GM23248 (cell line): ENCODE data around the gene PAPPA. TPM values are rescaled to one million over a fixed set of nuclear protein-coding genes. Genes with fewer than 3 reads are reported as not detected.
A peak's percentile ranks its signal among the peaks of the same experiment; 100 is the strongest.

ENCODE experiments used
- DNase-seq: peaks from one replicate; pipeline ENCODE4 v3.0.0-alpha.2; 2015
- H2AFZ ChIP-seq: fragments of 200-600 bp; sonication (generic); 2 replicates; pipeline ENCODE4 v1.6.1; 2016; ENCODE audit warnings: antibody characterized with exemption
- H3F3A ChIP-seq: fragments of 200-600 bp; sonication (generic); 2 replicates; pipeline ENCODE4 v1.6.1; 2016; ENCODE audit warnings: mild to moderate bottlenecking, antibody characterized with exemption, mixed run types; ENCODE audit not compliant: insufficient read depth
- H3K27ac ChIP-seq: fragments of 200-600 bp; sonication (generic); 2 replicates; pipeline ENCODE4 v1.5.1; 2016; ENCODE audit warnings: mild to moderate bottlenecking
- H3K27me3 ChIP-seq: fragments of 200-600 bp; sonication (generic); replicated peaks from 2 replicates; pipeline ENCODE4 v1.6.1; 2016; ENCODE audit warnings: mild to moderate bottlenecking; ENCODE audit not compliant: insufficient read depth
- H3K36me3 ChIP-seq: fragments of 200-600 bp; sonication (generic); 2 replicates; pipeline ENCODE4 v1.6.1; 2016; ENCODE audit warnings: low read depth, mild to moderate bottlenecking
- H3K4me1 ChIP-seq: fragments of 200-600 bp; sonication (generic); 2 replicates; pipeline ENCODE4 v1.6.1; 2016; ENCODE audit warnings: mild to moderate bottlenecking; ENCODE audit not compliant: insufficient read depth
- H3K4me2 ChIP-seq: fragments of 200-600 bp; sonication (generic); one replicate; pipeline ENCODE4 v1.6.1; 2016; ENCODE audit warnings: mild to moderate bottlenecking; ENCODE audit not compliant: unreplicated experiment
- H3K4me3 ChIP-seq: fragments of 200-600 bp; sonication (generic); 2 replicates; pipeline ENCODE4 v1.5.1; 2016; ENCODE audit warnings: mild to moderate bottlenecking
- H3K79me2 ChIP-seq: fragments of 200-600 bp; sonication (generic); 2 replicates; pipeline ENCODE4 v1.6.1; 2016; ENCODE audit warnings: mild to moderate bottlenecking; ENCODE audit not compliant: insufficient read depth
- H3K9ac ChIP-seq: fragments of 200-600 bp; sonication (generic); 2 replicates; pipeline ENCODE4 v1.6.1; 2016; ENCODE audit warnings: mild to moderate bottlenecking
- H3K9me2 ChIP-seq: fragments of 200-600 bp; sonication (generic); 2 replicates; pipeline ENCODE4 v1.6.1; 2016; ENCODE audit warnings: mixed run types, mild to moderate bottlenecking, moderate library complexity; ENCODE audit not compliant: insufficient read depth
- H3K9me3 ChIP-seq: fragments of 200-600 bp; sonication (generic); one replicate; pipeline ENCODE4 v1.6.1; 2017; ENCODE audit warnings: low read depth
- H4K20me1 ChIP-seq: fragments of 200-600 bp; sonication (generic); 2 replicates; pipeline ENCODE4 v1.6.0; 2016; ENCODE audit not compliant: insufficient read depth
- EZH2 ChIP-seq: fragments of 200-600 bp; sonication (generic); IDR thresholded peaks from 2 replicates; pipeline ENCODE4 v1.6.1; 2018; ENCODE audit warnings: antibody characterized with exemption, mild to moderate bottlenecking; ENCODE audit not compliant: insufficient read depth, poor library complexity, severe bottlenecking
- EZH2phosphoT487 ChIP-seq: fragments of 200-600 bp; sonication (generic); IDR thresholded peaks from 2 replicates; pipeline ENCODE4 v1.6.1; 2018; ENCODE audit warnings: antibody characterized with exemption, moderate library complexity, mild to moderate bottlenecking, low read depth; ENCODE audit not compliant: insufficient read depth
- WGBS, 2 experiments: methylation state at CpG; one replicate each; pipeline ENCODE4 v1.1.6; 2015 to 2017; ENCODE audit warnings: low lambda C conversion rate in 2 of 2, low coverage in 1 of 2; ENCODE audit errors: missing lambda C conversion rate in 2 of 2; 5-methylcytosine and 5-hydroxymethylcytosine counted together
- in situ Hi-C: fragments of 300-500 bp; cut with MboI; formaldehyde crosslinking; loops from 2 replicates; pipeline ENCODE4 v1.15.0; 2020
- polyA plus RNA-seq: library from polyadenylated mRNA; unstranded; fragments of >200 nt; fragmentation: Nextera tagmentation; extraction: Ambion mirVana; gene quantifications from 2 replicates; pipeline ENCODE4 v1.2.1, GENCODE V29; 2016
- total RNA-seq: library from RNA; depleted of rRNA; stranded (reverse); fragments of >200 nt; shearing (Covaris generic); gene quantifications from 2 replicates; pipeline ENCODE4 v1.2.3, GENCODE V29; 2014

The PAPPA gene
- total and polyA plus RNA-seq, 2 experiments from 2014 or later, result 8.7 to 30.3 TPM

DNA sequence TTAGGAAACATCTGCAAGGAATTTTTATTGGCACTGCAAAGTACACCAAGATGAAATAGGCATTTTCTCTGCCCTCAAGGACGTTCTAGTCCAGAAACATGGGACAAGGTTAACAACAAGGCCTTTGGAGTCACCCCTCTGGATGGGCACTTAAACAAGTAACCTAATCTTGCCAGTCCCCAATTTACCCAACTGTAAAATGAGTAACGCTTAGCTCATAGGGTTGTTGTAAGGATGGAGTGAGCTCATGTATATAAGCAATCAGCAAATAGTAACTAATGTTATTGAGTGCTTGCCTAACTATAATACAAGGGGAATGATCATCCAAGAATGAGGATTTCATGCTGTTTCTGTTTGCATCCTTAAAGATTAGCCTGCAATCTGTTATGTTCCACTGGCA is 189.3 kb downstream of the PAPPA start:
- Histone ChIP-seq H3K79me2 (no peaks in the 10 kb centered on the region), H3F3A (no peaks in the 10 kb centered on the region; the same call in 1 of the 2 replicates), H4K20me1 (no peaks in the 10 kb centered on the region), H3K4me2 (no peak overlapping the region), H3K27ac (no peak overlapping the region), H3K4me1 (no peaks in the 10 kb centered on the region), H3K4me3 (no peak overlapping the region), H3K36me3 (peaks cover 46% of the 10 kb centered on the region), H2AFZ (no peak overlapping the region), H3K9me2 (no peaks in the 10 kb centered on the region), H3K9me3 (no peaks in the 10 kb centered on the region), H3K27me3 (no peaks in the 10 kb centered on the region), H3K9ac (no peak overlapping the region)
- DNase-seq, result peak; percentile 56
- TF ChIP-seq EZH2, result no peak
- no peak for TF ChIP-seq EZH2phosphoT487
- 66 to 85% methylated on average over 2 of the region's 2 CpGs for WGBS, 2 experiments
- in situ Hi-C loops, result no loop called here

DNA sequence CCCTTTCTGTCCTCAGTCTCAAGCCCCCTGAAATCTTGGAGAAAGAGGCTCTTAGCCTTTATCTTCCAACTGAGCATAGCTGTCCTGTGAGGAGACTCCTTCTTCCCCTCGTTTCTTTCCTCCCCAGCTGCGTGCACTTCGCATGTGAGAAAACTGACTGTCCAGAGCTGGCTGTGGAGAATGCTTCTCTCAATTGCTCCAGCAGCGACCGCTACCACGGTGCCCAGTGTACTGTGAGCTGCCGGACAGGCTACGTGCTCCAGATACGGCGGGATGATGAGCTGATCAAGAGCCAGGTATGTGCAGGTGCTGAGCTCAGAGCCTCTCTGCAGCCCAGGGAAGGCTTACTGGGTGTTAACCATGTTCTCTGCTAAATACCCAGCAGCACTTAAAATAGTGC is 190.8 kb downstream of the PAPPA start:
- no peak for DNase-seq
- Histone ChIP-seq H3K4me1 (no peaks in the 10 kb centered on the region), H3K27ac (no peak overlapping the region), H3F3A (no peaks in the 10 kb centered on the region), H3K36me3 (peaks cover 50% of the 10 kb centered on the region), H3K9me3 (no peaks in the 10 kb centered on the region), H4K20me1 (no peaks in the 10 kb centered on the region), H3K9ac (no peak overlapping the region), H2AFZ (no peak overlapping the region), H3K4me2 (no peak overlapping the region), H3K4me3 (no peak overlapping the region), H3K27me3 (no peaks in the 10 kb centered on the region), H3K79me2 (no peaks in the 10 kb centered on the region), H3K9me2 (no peaks in the 10 kb centered on the region)
- TF ChIP-seq EZH2 (no peak), EZH2phosphoT487 (no peak)
- in situ Hi-C loops, result no loop called here
- 95 to 97% methylated on average over 10 of the region's 10 CpGs for WGBS, 2 experiments

- Histone ChIP-seq H3F3A (0 out of 2 replicates have a peak, but pooled peaks cover 4% of the 10 kb centered on the region), H4K20me1 (no peaks in the 10 kb centered on the region), H3K9ac (no peak overlapping the region), H3K4me2 (no peak overlapping the region), H3K9me3 (no peaks in the 10 kb centered on the region), H3K9me2 (no peaks in the 10 kb centered on the region), H3K4me1 (no peaks in the 10 kb centered on the region), H3K4me3 (no peak overlapping the region), H3K27ac (no peak overlapping the region), H3K36me3 (peaks cover 59% of the 10 kb centered on the region), H3K79me2 (no peaks in the 10 kb centered on the region), H3K27me3 (no peaks in the 10 kb centered on the region), H2AFZ (no peak overlapping the region)
- no peak for DNase-seq
- in situ Hi-C loops, result no loop called here
- TF ChIP-seq EZH2 (no peak), EZH2phosphoT487 (no peak)
- WGBS, 2 experiments, result 68 to 85% methylated on average over 2 of the region's 2 CpGs
Measured at GRCh38 chr9:116345393-116345792, 191.8 kb downstream of the PAPPA start.

GRCh38 chr9:116345817-116346216 is 192.2 kb downstream of the PAPPA start:
- 0 out of 2 replicates have a peak, but pooled peaks cover 6% of the 10 kb centered on the region for H3F3A ChIP-seq
- no peaks in the 10 kb centered on the region for H4K20me1 ChIP-seq
- TF ChIP-seq EZH2 (no peak), EZH2phosphoT487 (no peak)
- no peaks in the 10 kb centered on the region for H3K9me2 ChIP-seq
- no peak overlapping the region for H3K4me3 ChIP-seq
- peaks cover 63% of the 10 kb centered on the region for H3K36me3 ChIP-seq
- H3K79me2 ChIP-seq, result no peaks in the 10 kb centered on the region
- H3K9me3 ChIP-seq, result no peaks in the 10 kb centered on the region
- in situ Hi-C loops, result no loop called here
- H2AFZ ChIP-seq, result no peak overlapping the region
- no peak for DNase-seq
- no peak overlapping the region for H3K4me2 ChIP-seq
- H3K27me3 ChIP-seq, result no peaks in the 10 kb centered on the region
- 52 to 62% methylated on average over 3 of the region's 3 CpGs for WGBS, 2 experiments
- H3K27ac ChIP-seq, result no peak overlapping the region
- no peaks in the 10 kb centered on the region for H3K4me1 ChIP-seq
- no peak overlapping the region for H3K9ac ChIP-seq

- H3K79me2 ChIP-seq, result no peaks in the 10 kb centered on the region
- no peak overlapping the region for H2AFZ ChIP-seq
- H4K20me1 ChIP-seq, result no peaks in the 10 kb centered on the region
- no peaks in the 10 kb centered on the region for H3K4me1 ChIP-seq
- H3K36me3 ChIP-seq, result peaks cover 78% of the 10 kb centered on the region
- H3K27me3 ChIP-seq, result no peaks in the 10 kb centered on the region
- no peak overlapping the region for H3K4me2 ChIP-seq
- H3K9ac ChIP-seq, result no peak overlapping the region
- in situ Hi-C loops, result no loop called here
- H3F3A ChIP-seq, result 0 out of 2 replicates have a peak, but pooled peaks cover 9% of the 10 kb centered on the region
- TF ChIP-seq EZH2 (no peak), EZH2phosphoT487 (no peak)
- 93 to 96% methylated on average over 6 of the region's 6 CpGs for WGBS, 2 experiments
- H3K27ac ChIP-seq, result no peak overlapping the region
- H3K9me3 ChIP-seq, result no peaks in the 10 kb centered on the region
- H3K4me3 ChIP-seq, result no peak overlapping the region
- H3K9me2 ChIP-seq, result no peaks in the 10 kb centered on the region
- no peak for DNase-seq
Measured at GRCh38 chr9:116349684-116350083, 196.1 kb downstream of the PAPPA start.
